ENCODE results near the gene SLC27A1.

Gene SLC27A1

DNA sequence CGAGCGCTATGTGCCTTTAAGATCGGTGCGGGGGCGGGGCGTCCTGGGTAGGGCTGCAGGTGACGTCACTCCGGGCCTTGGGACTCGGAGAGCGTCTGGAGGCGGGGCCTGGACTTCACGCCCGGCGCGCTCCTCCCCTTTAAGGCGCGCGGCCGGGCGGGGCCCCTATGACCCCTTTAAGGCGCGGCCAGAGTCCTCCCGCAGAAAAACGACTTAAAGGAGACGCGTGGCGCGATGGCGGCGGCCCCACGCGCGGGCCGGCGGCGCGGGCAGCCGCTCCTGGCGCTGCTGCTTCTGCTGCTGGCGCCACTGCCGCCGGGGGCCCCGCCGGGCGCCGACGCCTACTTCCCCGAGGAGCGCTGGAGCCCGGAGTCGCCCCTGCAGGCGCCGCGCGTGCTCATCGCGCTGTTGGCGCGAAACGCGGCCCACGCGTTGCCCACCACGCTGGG, 85.2 kb downstream of the SLC27A1 start, which contains the start of gene COLGALT1 (continued):
- TF ChIP-seq KLF17 (tag by site-specific recombination; IDR thresholded peaks at IDR 0.05), result 0 out of 2 replicates have a peak, but pooled peaks have one; percentile 39
- TF ChIP-seq ZNF157 (tag by site-specific recombination; IDR thresholded peaks at IDR 0.05), result no peak
- 0 out of 2 replicates have a peak, but pooled peaks have one; percentile 31 for TF ChIP-seq ZNF660 (tag by site-specific recombination; IDR thresholded peaks at IDR 0.05)
- TF ChIP-seq ZNF677 (tag by site-specific recombination; IDR thresholded peaks at IDR 0.05), result 0 out of 2 replicates have a peak, but pooled peaks have one; percentile 47
- TF ChIP-seq, protein P1, sequence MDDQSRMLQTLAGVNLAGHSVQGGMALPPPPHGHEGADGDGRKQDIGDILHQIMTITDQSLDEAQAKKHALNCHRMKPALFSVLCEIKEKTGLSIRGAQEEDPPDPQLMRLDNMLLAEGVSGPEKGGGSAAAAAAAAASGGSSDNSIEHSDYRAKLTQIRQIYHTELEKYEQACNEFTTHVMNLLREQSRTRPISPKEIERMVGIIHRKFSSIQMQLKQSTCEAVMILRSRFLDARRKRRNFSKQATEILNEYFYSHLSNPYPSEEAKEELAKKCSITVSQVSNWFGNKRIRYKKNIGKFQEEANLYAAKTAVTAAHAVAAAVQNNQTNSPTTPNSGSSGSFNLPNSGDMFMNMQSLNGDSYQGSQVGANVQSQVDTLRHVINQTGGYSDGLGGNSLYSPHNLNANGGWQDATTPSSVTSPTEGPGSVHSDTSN (CRISPR knock-in tag; IDR thresholded peaks at IDR 0.05), result peak; percentile 50
- peak; percentile 79 for TF ChIP-seq KLF8 (tag by site-specific recombination; IDR thresholded peaks at IDR 0.05)
- peak; percentile 57; the same call in 1 of the 2 replicates for TF ChIP-seq ZNF610 (tag by site-specific recombination; IDR thresholded peaks at IDR 0.05; ENCODE audit: borderline replicate concordance)
- TF ChIP-seq, protein P2, sequence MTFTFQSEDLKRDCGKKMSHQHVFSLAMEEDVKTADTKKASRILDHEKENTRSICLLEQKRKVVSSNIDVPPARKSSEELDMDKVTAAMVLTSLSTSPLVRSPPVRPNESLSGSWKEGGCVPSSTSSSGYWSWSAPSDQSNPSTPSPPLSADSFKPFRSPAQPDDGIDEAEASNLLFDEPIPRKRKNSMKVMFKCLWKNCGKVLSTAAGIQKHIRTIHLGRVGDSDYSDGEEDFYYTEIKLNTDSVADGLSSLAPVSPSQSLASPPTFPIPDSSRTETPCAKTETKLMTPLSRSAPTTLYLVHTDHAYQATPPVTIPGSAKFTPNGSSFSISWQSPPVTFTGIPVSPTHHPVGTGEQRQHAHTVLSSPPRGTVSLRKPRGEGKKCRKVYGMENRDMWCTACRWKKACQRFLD (tag by site-specific recombination; IDR thresholded peaks at IDR 0.05), result no peak
- TF ChIP-seq SALL2 (tag by site-specific recombination; IDR thresholded peaks at IDR 0.05; ENCODE audit: borderline replicate concordance), result no peak
- no peak for TF ChIP-seq ZNF138 (tag by site-specific recombination; IDR thresholded peaks at IDR 0.05; ENCODE audit: borderline replicate concordance)
- TF ChIP-seq KLF10 (tag by site-specific recombination; IDR thresholded peaks at IDR 0.05), result peak; percentile 70
- no peak for TF ChIP-seq ZNF76 (tag by site-specific recombination; IDR thresholded peaks at IDR 0.05; ENCODE audit: borderline replicate concordance, low read depth)
- TF ChIP-seq, protein P3, sequence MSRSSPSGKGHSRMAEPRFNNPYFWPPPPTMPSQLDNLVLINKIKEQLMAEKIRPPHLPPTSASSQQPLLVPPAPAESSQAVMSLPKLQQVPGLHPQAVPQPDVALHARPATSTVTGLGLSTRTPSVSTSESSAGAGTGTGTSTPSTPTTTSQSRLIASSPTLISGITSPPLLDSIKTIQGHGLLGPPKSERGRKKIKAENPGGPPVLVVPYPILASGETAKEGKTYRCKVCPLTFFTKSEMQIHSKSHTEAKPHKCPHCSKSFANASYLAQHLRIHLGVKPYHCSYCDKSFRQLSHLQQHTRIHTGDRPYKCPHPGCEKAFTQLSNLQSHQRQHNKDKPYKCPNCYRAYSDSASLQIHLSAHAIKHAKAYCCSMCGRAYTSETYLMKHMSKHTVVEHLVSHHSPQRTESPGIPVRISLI (tag by site-specific recombination; IDR thresholded peaks at IDR 0.05), result no peak
- TF ChIP-seq ZNF692 (tag by site-specific recombination; IDR thresholded peaks at IDR 0.05), result peak; percentile 84; the same call in 1 of the 2 replicates
- no peak for TF ChIP-seq ZNF311 (tag by site-specific recombination; IDR thresholded peaks at IDR 0.05; ENCODE audit: borderline replicate concordance)
- TF ChIP-seq ZFP69B (tag by site-specific recombination; IDR thresholded peaks at IDR 0.05), result peak; percentile 43; the same call in 1 of the 2 replicates
- peak; percentile 99 for TF ChIP-seq ATF2 (tag by site-specific recombination; IDR thresholded peaks at IDR 0.05; ENCODE audit: low read depth)
- peak; percentile 56; the same call in 1 of the 2 replicates for TF ChIP-seq KLF9 (tag by site-specific recombination; IDR thresholded peaks at IDR 0.05; ENCODE audit: low read depth)
- TF ChIP-seq PATZ1 (tag by site-specific recombination; IDR thresholded peaks at IDR 0.05), result peak; percentile 29; the same call in 1 of the 2 replicates
- 0 out of 2 replicates have a peak, but pooled peaks have one; percentile 17 for TF ChIP-seq YY1 (tag by site-specific recombination; IDR thresholded peaks at IDR 0.05)
- TF ChIP-seq ZFHX2 (tag by site-specific recombination; conservative IDR thresholded peaks at IDR 0.05), result 0 out of 2 replicates have a peak, but pooled peaks have one; percentile 89
- no peak for TF ChIP-seq HOXC10 (CRISPR knock-in tag; IDR thresholded peaks at IDR 0.05)
